ENCODE data around the gene CD2AP. TPM values are rescaled to one million over a fixed set of nuclear protein-coding genes. Genes with fewer than 3 reads are reported as not detected.
"Not testable (repeated sequence)": the region's sequence is repeated elsewhere in the genome, so short reads cannot be mapped to it uniquely, and the experiment has no call there.

The CD2AP gene
- total RNA-seq, 1 donor from 2014 or later: 11.7 TPM

GRCh38 chr6:47545223-47545622 lies 67.6 kb downstream of the CD2AP start:
- intact Hi-C loops (cut with DNase I): no loop called here
- no peak for DNase-seq (ENCODE audit: low spot score)

DNA sequence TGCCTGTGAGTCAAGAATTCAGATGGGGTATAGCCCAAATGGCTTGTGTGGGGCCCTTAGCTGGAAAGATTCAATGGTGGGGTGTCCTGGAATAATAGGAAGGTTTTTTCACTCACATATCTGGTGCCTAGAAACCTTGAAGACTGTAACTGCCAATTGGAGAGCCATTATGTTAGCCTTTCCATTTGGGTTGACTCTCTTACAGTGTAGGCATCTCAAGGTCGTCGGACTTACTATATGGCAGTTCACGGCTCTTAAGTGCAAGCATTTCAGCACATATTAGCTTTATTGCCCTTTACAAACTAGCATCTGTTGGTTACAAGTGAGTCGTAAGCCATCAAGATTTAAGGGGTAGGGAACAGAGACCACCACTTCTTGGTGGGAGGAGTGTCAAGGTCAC lies 74.1 kb downstream of the CD2AP start:
- no peak for DNase-seq (ENCODE audit: low spot score)
- intact Hi-C loops (cut with DNase I): no loop called here

DNA sequence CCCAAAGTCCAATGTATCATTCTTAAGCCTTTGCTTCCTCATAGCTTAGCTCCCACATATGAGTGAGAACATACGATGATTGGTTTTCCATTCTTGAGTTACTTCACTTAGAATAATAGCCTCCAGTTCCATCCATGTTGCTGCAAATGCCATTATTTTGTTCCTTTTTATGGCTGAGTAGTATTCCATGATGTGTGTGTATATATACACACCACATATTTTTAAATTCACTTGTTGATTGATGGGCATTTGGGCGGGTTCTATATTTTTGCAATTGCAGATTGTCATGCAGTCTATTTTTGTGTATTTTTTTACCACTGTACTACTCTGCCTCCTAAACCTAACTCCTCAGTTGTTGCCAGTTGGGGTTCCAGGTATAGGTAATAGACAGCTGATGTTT lies 74.7 kb downstream of the CD2AP start:
- DNase-seq (ENCODE audit: low spot score): no peak
- intact Hi-C loops (cut with DNase I): no loop called here

DNA sequence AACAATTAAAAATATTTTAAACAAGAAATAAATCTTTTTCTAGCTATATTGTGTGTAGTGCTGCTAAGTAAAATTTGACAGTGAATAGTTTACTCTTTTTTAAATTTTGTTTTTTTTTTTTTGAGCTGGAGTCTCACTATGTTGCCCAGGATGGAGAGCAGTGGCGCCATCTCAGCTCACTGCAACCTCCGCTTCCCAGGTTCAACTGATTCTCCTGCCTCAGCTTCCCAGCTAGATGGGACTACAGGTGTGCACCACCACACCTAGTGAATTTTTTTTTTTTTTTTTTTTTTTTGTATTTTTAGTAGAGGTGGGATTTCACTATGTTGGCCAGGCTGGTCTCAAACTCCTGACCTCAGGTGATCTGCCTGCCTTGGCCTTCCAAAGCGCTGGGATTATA lies 75.7 kb downstream of the CD2AP start:
- DNase-seq (ENCODE audit: low spot score); intact Hi-C loops (cut with DNase I): not testable (repeated sequence)

GRCh38 chr6:47556459-47556858 lies 78.9 kb downstream of the CD2AP start:
- intact Hi-C loops (cut with DNase I); DNase-seq (ENCODE audit: low spot score): not testable (repeated sequence)

DNA sequence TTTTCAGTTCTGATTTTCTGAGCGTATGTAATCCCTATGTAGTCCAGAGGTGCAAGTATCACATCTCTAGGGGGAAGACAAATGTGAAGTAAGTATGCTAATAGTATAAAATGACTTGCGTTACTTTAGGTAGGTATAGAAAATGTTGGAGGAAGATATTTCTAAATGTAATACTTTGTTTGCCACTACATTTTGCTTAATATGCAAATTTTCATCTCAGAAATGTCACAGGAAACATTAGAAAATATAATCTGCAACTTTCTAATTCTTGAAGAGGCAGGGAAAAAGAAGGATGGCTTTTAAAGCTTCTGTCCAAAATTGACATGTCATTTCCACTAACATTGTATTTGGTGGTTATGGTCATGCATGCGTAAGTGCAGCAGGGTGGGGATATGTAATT lies 85.6 kb downstream of the CD2AP start:
- intact Hi-C loops (cut with DNase I): no loop called here
- no peak for DNase-seq (ENCODE audit: low spot score)

GRCh38 chr6:47566602-47567001 lies 89.0 kb downstream of the CD2AP start:
- DNase-seq (ENCODE audit: low spot score); intact Hi-C loops (cut with DNase I): not testable (repeated sequence)

DNA sequence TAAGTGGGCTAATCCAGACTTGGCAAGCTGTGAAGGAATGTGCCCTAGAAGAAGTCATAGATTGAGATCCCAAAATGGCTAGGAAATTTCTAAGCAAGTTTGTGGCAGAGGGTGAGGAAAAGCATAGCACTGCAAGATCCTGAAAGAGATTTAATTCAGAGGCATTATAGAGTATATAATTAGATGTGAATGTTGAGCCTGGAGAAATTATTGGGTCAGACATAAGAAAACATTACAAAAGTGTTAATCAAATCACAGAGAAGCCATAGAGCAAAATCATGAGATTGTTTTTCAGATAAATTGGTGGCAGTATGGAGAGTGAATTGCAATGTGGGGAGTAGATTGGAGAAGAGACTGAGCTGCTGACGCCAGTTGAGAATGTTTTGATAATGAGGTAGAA lies 90.0 kb downstream of the CD2AP start:
- intact Hi-C loops (cut with DNase I): no loop called here
- DNase-seq (ENCODE audit: low spot score): no peak

DNA sequence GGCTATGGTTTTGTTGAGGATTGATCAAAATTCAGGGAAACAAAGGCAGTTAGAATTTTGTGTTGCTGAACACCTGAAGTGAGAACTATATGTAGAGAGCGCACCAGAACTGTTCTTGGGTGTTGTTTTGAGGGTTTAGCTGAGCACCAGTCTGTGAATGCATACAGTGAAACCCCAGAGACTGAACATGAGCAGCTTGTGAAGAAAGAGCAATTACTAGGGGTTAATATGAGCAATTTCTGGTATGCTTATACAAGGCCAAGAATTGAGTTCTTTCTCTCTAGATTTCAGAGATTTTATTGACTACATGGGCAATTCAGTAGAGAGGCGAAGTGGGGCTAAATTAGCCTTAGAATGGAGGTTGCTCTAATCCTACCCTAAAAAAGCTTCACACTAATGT lies 93.9 kb downstream of the CD2AP start:
- intact Hi-C loops (cut with DNase I): no loop called here
- DNase-seq (ENCODE audit: low spot score): no peak

- intact Hi-C loops (cut with DNase I): no loop called here
- no peak for DNase-seq (ENCODE audit: low spot score)
Measured at GRCh38 chr6:47573109-47573508, 95.5 kb downstream of the CD2AP start.

- DNase-seq (ENCODE audit: low spot score): no peak
- intact Hi-C loops (cut with DNase I): no loop called here
Measured at GRCh38 chr6:47574789-47575188, 97.2 kb downstream of the CD2AP start.

- intact Hi-C loops (cut with DNase I): no loop called here
- no peak for DNase-seq (ENCODE audit: low spot score)
Measured at GRCh38 chr6:47579040-47579439, 101.5 kb downstream of the CD2AP start.

- no peak for DNase-seq (ENCODE audit: low spot score)
- intact Hi-C loops (cut with DNase I): no loop called here
Measured at GRCh38 chr6:47581591-47581990, 104.0 kb downstream of the CD2AP start.

DNA sequence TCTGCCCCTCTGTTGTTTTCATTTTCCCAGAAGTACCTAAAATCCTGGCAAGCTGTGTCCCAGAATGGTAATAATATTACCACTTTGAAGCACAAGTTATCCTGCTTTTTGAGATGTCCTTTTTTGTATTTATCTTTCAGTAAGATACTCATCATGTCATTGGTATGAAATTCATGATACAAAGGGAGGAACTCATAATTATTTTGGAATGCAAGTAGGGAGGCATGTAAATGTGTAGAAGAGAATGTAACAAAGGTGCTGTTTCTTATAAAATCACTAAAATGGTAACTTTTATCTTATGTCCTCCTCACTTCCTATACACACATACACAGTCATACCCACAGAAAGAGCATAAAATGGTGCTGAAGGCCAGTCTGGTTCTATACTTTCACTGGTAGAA lies 109.9 kb downstream of the CD2AP start:
- no peak for DNase-seq (ENCODE audit: low spot score)
- intact Hi-C loops (cut with DNase I): no loop called here

- no peak for DNase-seq (ENCODE audit: low spot score)
- intact Hi-C loops (cut with DNase I): no loop called here
Measured at GRCh38 chr6:47592131-47592840, 114.7 kb downstream of the CD2AP start.

- intact Hi-C loops (cut with DNase I): no loop called here
- no peak for DNase-seq (ENCODE audit: low spot score)
Measured at GRCh38 chr6:47593979-47594378, 116.4 kb downstream of the CD2AP start.

- intact Hi-C loops (cut with DNase I): no loop called here
- DNase-seq (ENCODE audit: low spot score): no peak
Measured at GRCh38 chr6:47595785-47596184, 118.2 kb downstream of the CD2AP start.

DNA sequence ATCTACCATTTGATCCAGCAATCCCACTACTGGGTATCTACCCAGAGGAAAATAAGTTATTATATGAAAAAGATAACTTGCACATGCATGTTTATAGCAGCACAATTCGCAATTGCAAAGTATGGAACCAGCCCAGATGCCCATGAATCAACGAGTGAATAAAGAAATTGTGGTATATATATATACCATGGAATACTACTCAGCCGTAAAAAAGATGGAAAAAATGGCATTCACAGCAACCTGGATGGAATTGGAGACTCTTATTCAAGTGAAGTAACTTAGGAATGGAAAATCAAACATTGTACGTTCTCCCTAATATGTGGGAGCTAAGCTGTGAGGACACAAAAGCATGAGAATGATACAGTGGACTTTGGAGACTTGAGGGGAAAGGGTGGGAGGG lies 120.8 kb downstream of the CD2AP start:
- intact Hi-C loops (cut with DNase I): no loop called here
- DNase-seq (ENCODE audit: low spot score): no peak

DNA sequence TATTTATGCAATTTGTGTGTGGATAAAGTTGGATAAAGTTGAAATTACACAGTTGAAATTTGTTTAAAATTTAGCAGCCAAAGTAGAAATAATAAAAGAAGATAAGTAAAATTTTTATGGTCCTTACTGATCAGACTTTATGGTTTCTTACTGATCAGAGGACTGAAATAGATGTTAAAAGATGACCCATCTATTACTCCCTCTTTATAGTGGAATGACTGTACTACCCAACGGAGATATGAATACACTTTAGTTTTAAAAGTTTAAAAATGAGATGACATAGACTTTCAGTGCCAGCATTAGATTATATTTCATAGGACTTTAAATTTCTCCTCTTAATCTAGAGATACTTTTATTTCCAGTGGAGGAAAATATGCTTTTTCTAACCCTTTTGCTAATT lies 121.9 kb downstream of the CD2AP start:
- no peak for DNase-seq (ENCODE audit: low spot score)
- intact Hi-C loops (cut with DNase I): no loop called here

DNA sequence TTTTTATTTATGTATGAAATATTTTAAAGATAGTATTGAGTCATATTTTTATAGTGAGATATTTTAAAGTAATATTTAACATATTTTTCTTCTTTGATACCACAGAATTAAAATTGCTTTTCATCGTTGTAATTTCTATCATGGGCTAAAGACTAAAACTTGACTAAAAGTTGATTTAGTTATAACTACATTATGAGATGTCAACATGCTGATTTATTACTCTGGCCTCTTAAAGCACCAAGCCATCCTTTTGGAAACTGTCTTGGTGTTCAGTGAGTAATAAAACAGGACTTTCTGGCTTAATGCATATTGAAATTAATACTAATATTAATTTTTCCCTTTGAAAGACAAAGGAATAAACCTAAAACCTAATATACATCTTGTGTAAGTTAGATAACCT lies 125.6 kb downstream of the CD2AP start:
- intact Hi-C loops (cut with DNase I): no loop called here
- DNase-seq (ENCODE audit: low spot score): no peak

DNA sequence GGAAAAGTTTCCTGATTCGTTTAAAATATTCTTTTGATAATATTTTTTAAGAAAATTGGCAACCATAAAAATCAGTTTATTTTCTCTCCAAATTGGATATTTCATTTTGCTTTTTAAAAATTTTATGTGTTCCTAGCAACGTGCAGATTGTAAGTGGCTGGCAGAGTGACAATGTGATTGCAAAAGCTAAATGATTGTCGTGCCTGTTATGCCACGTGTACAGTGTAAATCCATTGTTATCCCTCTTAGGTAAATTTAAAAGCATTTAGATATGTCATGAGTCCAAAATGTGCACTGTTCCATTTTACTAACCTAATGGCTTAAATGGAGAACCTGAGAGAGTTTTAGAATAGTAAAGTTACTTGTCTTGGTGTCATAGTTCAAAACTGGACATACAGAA lies 126.4 kb downstream of the CD2AP start:
- intact Hi-C loops (cut with DNase I): no loop called here

DNA sequence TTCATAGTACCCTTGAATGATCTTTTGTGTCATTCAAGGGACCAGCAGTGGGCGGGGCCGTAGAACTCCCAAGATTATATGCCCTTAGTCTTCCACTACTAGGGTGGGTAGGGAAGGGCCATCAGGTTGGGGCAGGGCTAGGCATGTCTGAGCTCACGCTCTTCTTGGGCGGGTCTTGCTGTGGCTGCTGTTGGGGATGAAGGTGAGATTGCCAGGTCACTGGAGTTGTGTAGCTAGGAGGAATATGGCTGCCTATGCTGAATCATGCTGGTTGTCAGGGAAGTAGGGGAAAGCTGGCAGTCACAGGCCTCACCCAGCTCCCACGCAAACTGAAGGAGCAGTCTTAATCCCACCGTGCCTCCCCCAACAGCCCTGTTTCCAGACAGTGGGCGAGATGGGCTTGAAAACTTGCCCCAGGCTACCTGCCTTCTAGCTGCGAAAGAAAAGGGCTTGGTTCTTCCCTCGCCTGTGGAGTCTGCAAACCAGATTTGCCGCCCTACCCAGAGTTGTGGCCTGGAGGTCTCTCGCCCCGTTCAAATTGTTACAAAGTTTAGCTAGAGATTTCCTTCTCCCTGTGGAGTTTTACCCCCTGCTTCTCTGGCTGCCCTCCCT lies 144.4 kb downstream of the CD2AP start:
- no peak for DNase-seq (ENCODE audit: low spot score)

More for the DNA sequence above, 126.4 kb downstream of the CD2AP start:
- no peak for DNase-seq (ENCODE audit: low spot score)

More for the DNA sequence above, 144.4 kb downstream of the CD2AP start:
- intact Hi-C loops (cut with DNase I): no loop called here
